ENCODE data around the gene STN1. TPM values are rescaled to one million over a fixed set of nuclear protein-coding genes. Genes with fewer than 3 reads are reported as not detected.

Gene STN1
- total and polyA plus RNA-seq, 2 of the 8 experiments (the other 6 are each of a cell fraction or from before 2014, with no cell fraction given), result 10.1 to 12.4 TPM

GRCh38 chr10:103855852-103856796, 61.9 kb downstream of the STN1 start (continued):
- TF ChIP-seq CHD7 (IDR thresholded peaks at IDR 0.05; ENCODE audit: insufficient replicate concordance, low read length), result no peak
- TF ChIP-seq SP1 (IDR thresholded peaks at IDR 0.05; ENCODE audit: low read depth, low read length), result no peak
- no peak for TF ChIP-seq RXRA (IDR thresholded peaks at IDR 0.05; ENCODE audit: insufficient read depth, low read depth, low read length)
- TF ChIP-seq RAD21 (IDR thresholded peaks at IDR 0.05 in 1 of 2, conservative IDR thresholded peaks at IDR 0.05 in 1 of 2; ENCODE audit: low read depth in 2 of 2, low read length in 2 of 2), result peak in 1 of 2 experiments; percentile 1; a peak in 2 of 4 replicates
- TF ChIP-seq KDM4A (IDR thresholded peaks at IDR 0.05; ENCODE audit: low read depth, low read length, severe bottlenecking), result peak; percentile 5
- TF ChIP-seq SP2 (IDR thresholded peaks at IDR 0.05; ENCODE audit: low read length), result no peak
- peak; percentile 45 for TF ChIP-seq ASH2L (IDR thresholded peaks at IDR 0.05; ENCODE audit: low read length)
- no peak for TF ChIP-seq CHD2 (IDR thresholded peaks at IDR 0.05; ENCODE audit: low read length)
- no peak for TF ChIP-seq GABPA (IDR thresholded peaks at IDR 0.05; ENCODE audit: borderline replicate concordance, insufficient read depth, low read length)

All from H1 (cell line).